Stimulated activated CD4-positive, alpha-beta T cell treated with anti-CD3 and anti-CD28 coated beads, Interleukin-15, amount 100 ng/mL, for 1 hour (primary cell): ENCODE data around the gene CPO.

Experiments
- DNase-seq, 2 donors: peaks; one replicate each; pipeline ENCODE4 v3.0.0-alpha.2; 2020; ENCODE audit warnings: low read depth in 1 of 2, low spot score in 1 of 2

Gene CPO

DNA sequence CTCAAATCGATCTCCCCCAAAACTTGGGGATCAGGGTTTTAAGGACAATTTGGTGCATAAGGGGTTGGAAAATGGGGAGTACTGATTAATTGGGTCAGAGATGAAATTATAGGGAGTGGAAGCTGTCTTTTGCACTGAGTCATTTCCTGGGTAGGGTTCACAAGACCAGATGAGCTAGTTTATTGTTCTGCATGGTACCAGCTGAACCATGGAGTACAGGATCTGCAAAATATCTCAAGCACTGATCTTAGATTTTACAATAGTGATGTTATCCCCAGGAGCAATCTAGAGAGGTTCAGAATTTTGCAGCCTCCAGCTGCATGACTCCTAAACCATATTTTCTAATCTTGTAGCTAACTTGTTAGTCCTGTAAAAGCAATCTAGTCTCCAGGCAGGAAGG, 73.1 kb downstream of the CPO start:
- no peak for DNase-seq

DNA sequence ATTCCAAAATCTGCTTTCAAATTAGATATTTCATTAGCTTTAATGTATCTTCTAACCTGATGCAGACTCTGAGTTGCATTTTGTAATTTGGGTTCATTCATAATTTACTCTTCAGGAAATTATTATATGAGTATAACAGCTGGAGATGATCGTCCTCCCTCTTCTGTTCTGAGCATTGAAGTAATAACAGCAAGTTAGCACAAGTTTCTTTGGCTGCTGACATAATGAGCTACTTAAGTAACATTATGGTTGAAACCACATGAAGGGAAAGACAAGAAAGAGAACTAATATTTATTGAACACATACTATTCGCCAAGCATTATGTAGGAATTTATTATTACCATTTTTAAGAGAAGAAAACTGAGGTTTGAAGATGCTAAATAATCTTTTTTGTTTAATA, 75.1 kb downstream of the CPO start:
- DNase-seq = no peak

DNA sequence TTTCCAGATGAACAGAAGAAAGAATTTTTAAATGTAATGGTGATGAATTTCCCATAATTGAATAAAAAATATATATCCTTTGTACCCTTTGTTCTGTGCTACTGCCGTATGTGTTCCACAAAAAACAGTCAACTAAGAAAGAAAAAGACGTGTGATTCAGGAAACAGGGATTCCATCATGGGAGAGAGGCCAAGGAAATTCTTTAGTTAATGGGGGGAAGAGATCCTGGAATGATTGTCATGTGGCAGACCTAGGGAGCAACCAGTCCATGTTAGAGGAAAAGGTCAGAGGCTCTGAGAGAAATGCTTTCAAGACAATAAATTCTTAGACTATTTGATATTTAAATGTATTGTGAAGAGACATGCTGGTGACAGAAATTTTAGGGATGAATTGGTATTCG, 76.6 kb downstream of the CPO start:
- no peak for DNase-seq
